Adrenal gland (tissue), 5 donors: ENCODE results near the gene KAT6B.

Source experiments
- CTCF ChIP-seq, 6 experiments: fragments of 450-650 bp in 4 of 6; fragments of 200-600 bp in 2 of 6; sonication (generic) in 1 of 6; IDR thresholded peaks; 1 replicate in 5 of 6; 2 replicates in 1 of 6; pipeline versions ENCODE4 v1.5.1 to v1.8.0; 2016 to 2021; ENCODE audit warnings: antibody characterized with exemption in 6 of 6, mild to moderate bottlenecking in 2 of 6, moderate library complexity in 1 of 6
- POLR2A ChIP-seq, 2 donors: fragments of 450-650 bp; IDR thresholded peaks; one replicate each; pipeline ENCODE4 v1.6.1; 2017; ENCODE audit warnings: antibody characterized with exemption in 2 of 2, mild to moderate bottlenecking in 2 of 2, moderate library complexity in 1 of 2
- donor health status: DM: no; HTN: no; CAD: no.

GRCh38 chr10:74988832-74989561, 162.6 kb downstream of the KAT6B start:
- TF ChIP-seq CTCF (IDR thresholded peaks at IDR 0.05) (no peak), POLR2A (IDR thresholded peaks at IDR 0.05) (no peak)
